Natural killer cell (primary cell): ENCODE measurements around the gene ART1. TPM values are rescaled to one million over a fixed set of nuclear protein-coding genes. Genes with fewer than 3 reads are reported as not detected.

Source experiments
- ATAC-seq, 3 donors: fragments of 150-1000 bp in 2 of 3; fragments of 200-7000 bp in 1 of 3; cut with Tn5 transposase; 1 replicate in 1 of 3; 2 replicates in 2 of 3; pipeline ENCODE4 v1.10.0; 2021; ENCODE audit warnings: mild to moderate bottlenecking in 2 of 3, moderate library complexity in 2 of 3
- DNase-seq, 2 donors: peaks; one replicate each; pipeline versions ENCODE4 v3.0.0 to v3.0.0-alpha.2; 2013 to 2021; ENCODE audit warnings: mixed read lengths in 1 of 2
- H3K27ac ChIP-seq: one replicate; pipeline ENCODE4 v1.5.1; 2013; ENCODE audit warnings: mild to moderate bottlenecking, low read length
- H3K27me3 ChIP-seq: one replicate; pipeline ENCODE4 v1.6.1; 2013; ENCODE audit warnings: low read length; ENCODE audit not compliant: control insufficient read depth, insufficient read depth
- H3K36me3 ChIP-seq: one replicate; pipeline ENCODE4 v1.6.1; 2013; ENCODE audit warnings: low read length; ENCODE audit not compliant: control insufficient read depth, insufficient read depth
- H3K4me1 ChIP-seq: one replicate; pipeline ENCODE4 v1.6.1; 2013; ENCODE audit warnings: low read length; ENCODE audit not compliant: control insufficient read depth, insufficient read depth
- H3K4me3 ChIP-seq: one replicate; pipeline ENCODE4 v1.5.1; 2013; ENCODE audit warnings: low read length
- H3K9me3 ChIP-seq: one replicate; pipeline ENCODE4 v1.6.1; 2013; ENCODE audit warnings: low read length; ENCODE audit not compliant: control insufficient read depth, insufficient read depth
- H3K27ac Mint-ChIP-seq, 2 donors: one replicate each; pipeline ENCODE4 v1.8.0; 2022; ENCODE audit warnings: mild to moderate bottlenecking in 2 of 2, mixed read lengths in 2 of 2, moderate library complexity in 1 of 2
- H3K27me3 Mint-ChIP-seq, 2 donors: one replicate each; pipeline ENCODE4 v1.8.0; 2022; ENCODE audit warnings: low read depth in 2 of 2, mixed read lengths in 2 of 2
- H3K36me3 Mint-ChIP-seq: one replicate; pipeline ENCODE4 v1.8.0; 2022; ENCODE audit warnings: mixed read lengths
- H3K4me1 Mint-ChIP-seq, 2 donors: one replicate each; pipeline ENCODE4 v1.8.0; 2022; ENCODE audit warnings: mixed read lengths in 2 of 2
- H3K4me3 Mint-ChIP-seq: one replicate; pipeline ENCODE4 v1.8.0; 2022; ENCODE audit warnings: mild to moderate bottlenecking, moderate library complexity, mixed read lengths
- H3K9me3 Mint-ChIP-seq, 2 donors: one replicate each; pipeline ENCODE4 v1.8.0; 2022; ENCODE audit warnings: mixed read lengths in 2 of 2
- WGBS: methylation state at CpG from one replicate; pipeline ENCODE4 v1.1.7; 2013; ENCODE audit warnings: missing lambda C conversion rate; ENCODE audit not compliant: insufficient coverage; 5-methylcytosine and 5-hydroxymethylcytosine counted together
- intact Hi-C: fragments of 100-400 bp; cut with micrococcal nuclease; formaldehyde crosslinking; loops from one replicate; pipeline ENCODE4 v1.14.2; 2022
- total RNA-seq, 4 donors: library from RNA; stranded (reverse); fragments of 120-200 nt in 1 of 4; gene quantifications; one replicate each; pipeline versions ENCODE4 v1.2.3 to v1.2.4, GENCODE V29; 2013 to 2022
- TF ChIP-seq, protein P1 (sequence below): fragments of 200-600 bp; IDR thresholded peaks from one replicate; pipeline ENCODE4 v1.8.0; 2022; ENCODE audit warnings: antibody characterized with exemption

ART1 gene
- total RNA-seq, 3 donors from 2014 or later (not counting 1 experiment from before 2014, with no cell fraction given) = not detected

DNA sequence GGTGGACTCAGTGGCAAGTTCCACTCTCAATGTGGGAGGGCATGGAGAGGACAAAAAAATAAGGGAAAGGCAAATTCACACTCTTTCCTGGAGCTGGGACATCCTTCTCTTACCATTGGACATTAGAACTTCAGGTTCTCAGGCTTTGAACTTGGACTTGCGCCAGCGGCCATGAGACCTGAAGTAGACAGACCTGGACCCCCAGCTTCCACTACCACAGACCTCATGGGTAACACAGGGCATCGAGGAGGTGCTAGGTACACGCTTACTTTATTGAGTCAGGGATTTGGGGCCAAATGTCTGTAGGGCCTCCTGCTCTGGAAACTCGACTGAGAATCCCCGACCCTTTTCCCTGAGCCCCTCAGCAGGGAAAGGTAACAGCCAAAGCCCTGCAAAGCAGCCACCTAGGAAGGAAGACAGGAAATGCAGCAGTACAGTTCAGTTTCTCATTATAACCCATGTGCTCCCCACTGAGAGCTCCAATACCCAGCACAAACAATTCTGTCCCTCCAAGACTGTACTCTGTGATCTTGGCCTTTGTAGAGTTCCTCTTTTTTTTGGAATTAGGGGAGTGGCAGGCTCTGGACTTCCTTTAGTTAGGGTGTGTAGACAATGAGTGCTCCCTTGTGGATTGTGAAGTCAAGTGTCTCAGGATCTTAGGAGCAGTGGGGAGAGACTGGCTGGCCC is 20.6 kb downstream of the ART1 start:
- no peaks in the 10 kb centered on the region for H3K9me3 Mint-ChIP-seq
- peaks cover 14% of the 10 kb centered on the region for H3K36me3 Mint-ChIP-seq
- no peak overlapping the region for H3K27ac Mint-ChIP-seq
- no peaks in the 10 kb centered on the region for H3K4me1 Mint-ChIP-seq
- H3K27ac ChIP-seq = no peak overlapping the region
- H3K27me3 Mint-ChIP-seq = no peaks in the 10 kb centered on the region
- no peaks in the 10 kb centered on the region for H3K9me3 ChIP-seq
- intact Hi-C loops = no loop called here
- no peaks in the 10 kb centered on the region for H3K27me3 ChIP-seq
- H3K36me3 ChIP-seq = peaks cover 30% of the 10 kb centered on the region
- H3K4me3 ChIP-seq = no peak overlapping the region
- DNase-seq (no peak), ATAC-seq (no peak)
- TF ChIP-seq, protein P1, sequence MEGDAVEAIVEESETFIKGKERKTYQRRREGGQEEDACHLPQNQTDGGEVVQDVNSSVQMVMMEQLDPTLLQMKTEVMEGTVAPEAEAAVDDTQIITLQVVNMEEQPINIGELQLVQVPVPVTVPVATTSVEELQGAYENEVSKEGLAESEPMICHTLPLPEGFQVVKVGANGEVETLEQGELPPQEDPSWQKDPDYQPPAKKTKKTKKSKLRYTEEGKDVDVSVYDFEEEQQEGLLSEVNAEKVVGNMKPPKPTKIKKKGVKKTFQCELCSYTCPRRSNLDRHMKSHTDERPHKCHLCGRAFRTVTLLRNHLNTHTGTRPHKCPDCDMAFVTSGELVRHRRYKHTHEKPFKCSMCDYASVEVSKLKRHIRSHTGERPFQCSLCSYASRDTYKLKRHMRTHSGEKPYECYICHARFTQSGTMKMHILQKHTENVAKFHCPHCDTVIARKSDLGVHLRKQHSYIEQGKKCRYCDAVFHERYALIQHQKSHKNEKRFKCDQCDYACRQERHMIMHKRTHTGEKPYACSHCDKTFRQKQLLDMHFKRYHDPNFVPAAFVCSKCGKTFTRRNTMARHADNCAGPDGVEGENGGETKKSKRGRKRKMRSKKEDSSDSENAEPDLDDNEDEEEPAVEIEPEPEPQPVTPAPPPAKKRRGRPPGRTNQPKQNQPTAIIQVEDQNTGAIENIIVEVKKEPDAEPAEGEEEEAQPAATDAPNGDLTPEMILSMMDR = no peak
- no peak overlapping the region for H3K4me3 Mint-ChIP-seq
- 97% methylated on average over 6 of the region's 6 CpGs for WGBS
- no peaks in the 10 kb centered on the region for H3K4me1 ChIP-seq

DNA sequence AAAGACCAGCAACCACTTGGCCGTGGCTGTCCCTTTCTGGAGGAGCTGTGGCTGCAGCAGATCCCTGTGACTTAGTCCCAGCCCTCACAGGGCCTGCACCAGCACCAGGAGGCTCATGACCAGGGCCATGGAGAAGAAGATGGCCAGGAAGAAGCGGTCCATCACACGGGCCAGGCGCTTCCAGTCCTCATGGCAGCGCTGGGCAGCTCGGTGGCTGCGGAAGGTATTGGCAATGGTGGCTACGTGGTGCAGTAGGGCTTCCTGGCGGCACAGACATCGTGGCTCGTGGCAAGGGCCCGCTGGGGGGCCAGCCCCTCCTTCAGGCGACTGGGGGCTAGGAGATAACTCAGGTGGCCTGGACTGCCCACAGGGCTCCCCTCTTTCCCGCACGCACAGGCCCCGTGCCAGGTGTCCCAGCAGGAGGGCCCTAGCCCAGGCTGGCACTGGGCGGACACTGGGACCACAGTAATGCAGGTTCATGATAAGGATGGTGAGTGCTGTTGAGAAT is 21.1 kb downstream of the ART1 start:
- no peak overlapping the region for H3K27ac Mint-ChIP-seq
- no peak for ATAC-seq
- 92% methylated on average over 17 of the region's 17 CpGs for WGBS

DNA sequence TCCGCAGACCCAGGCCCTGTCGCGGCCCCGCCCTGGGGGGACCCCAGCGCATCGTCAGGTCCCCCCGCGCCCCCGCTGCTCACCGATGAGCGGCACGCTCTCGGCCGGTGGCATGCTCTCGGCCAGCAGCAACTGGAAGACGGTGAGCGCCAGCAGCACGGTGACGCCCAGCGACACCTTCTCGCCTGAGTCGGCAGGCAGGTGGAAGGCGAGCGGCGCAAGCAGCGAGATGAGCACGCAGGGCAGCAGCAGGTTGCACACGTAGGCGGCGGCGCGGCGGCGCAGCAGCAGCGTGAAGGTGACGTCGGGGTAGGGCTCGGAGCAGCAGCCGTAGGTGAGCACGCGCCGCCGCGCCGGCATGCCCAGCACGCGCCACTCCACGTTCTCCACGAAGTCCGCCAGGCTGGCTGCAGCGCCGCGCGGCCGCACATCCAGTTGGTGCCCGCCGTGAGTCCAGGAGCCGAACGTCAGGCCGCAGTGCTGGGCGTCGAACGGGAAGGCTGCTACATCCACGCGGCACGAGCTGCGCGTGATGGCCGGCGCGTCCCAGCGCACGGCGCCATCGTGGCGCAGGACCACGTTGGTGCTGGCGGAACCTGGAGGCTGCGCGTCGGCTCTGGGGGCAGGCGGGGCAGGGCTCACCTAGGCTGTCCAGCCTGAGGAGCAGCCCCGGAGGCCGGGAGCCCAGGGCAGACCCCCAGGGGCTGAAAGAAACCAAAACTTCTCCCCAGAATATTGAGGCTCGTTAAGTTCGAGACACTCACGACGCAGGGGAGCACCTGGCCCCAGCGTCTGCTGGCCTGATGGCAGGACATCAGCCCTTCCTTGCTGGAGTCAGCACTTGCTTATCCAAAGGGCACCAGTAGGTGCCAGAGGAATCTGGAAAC is 22.5 kb downstream of the ART1 start:
- DNase-seq (no peak), ATAC-seq (no peak)
- no peaks in the 10 kb centered on the region for H3K9me3 Mint-ChIP-seq
- H3K27ac Mint-ChIP-seq = no peak overlapping the region
- H3K4me3 ChIP-seq = no peak overlapping the region
- intact Hi-C loops = no loop called here
- TF ChIP-seq, protein P1 = no peak
- H3K9me3 ChIP-seq = no peaks in the 10 kb centered on the region
- peaks cover 14% of the 10 kb centered on the region for H3K36me3 Mint-ChIP-seq
- no peaks in the 10 kb centered on the region for H3K27me3 Mint-ChIP-seq
- no peaks in the 10 kb centered on the region for H3K4me1 ChIP-seq
- H3K4me1 Mint-ChIP-seq = no peaks in the 10 kb centered on the region
- H3K27me3 ChIP-seq = no peaks in the 10 kb centered on the region
- peaks cover 41% of the 10 kb centered on the region for H3K36me3 ChIP-seq
- no peak overlapping the region for H3K4me3 Mint-ChIP-seq
- WGBS = 98% methylated on average over 89 of the region's 89 CpGs
- H3K27ac ChIP-seq = no peak overlapping the region

More for the DNA sequence above, 21.1 kb downstream of the ART1 start:
- TF ChIP-seq, protein P1 = no peak
- Histone ChIP-seq H3K27me3 (no peaks in the 10 kb centered on the region), H3K9me3 (no peaks in the 10 kb centered on the region), H3K27ac (no peak overlapping the region), H3K36me3 (peaks cover 30% of the 10 kb centered on the region), H3K4me3 (no peak overlapping the region), H3K4me1 (no peaks in the 10 kb centered on the region)
- Mint-ChIP-seq H3K36me3 (peaks cover 14% of the 10 kb centered on the region), H3K4me1 (no peaks in the 10 kb centered on the region), H3K9me3 (no peaks in the 10 kb centered on the region), H3K4me3 (no peak overlapping the region), H3K27me3 (no peaks in the 10 kb centered on the region)
- intact Hi-C loops = no loop called here
- DNase-seq = no peak
